ENCODE data around the gene GGACT. TPM values are rescaled to one million over a fixed set of nuclear protein-coding genes. Genes with fewer than 3 reads are reported as not detected.

Gene GGACT
- total and polyA plus RNA-seq, 2 of the 8 experiments (the other 6 are each of a cell fraction or from before 2014, with no cell fraction given): 1.1 to 1.5 TPM

DNA sequence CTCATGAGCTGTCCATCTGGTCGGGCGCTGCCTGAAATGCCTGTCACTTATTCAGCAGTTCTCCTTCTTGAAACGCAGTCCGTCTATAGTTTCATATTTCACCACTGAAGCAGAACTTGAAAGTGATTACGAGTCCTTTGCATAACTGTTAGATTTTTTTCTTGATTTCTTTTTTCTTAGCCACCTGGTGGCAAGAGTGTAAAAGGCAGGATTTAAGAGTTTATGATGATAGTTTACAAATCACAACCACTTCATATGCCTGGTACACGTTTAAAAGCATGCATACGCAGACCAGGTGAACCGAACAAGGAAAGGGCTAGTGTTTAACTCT is 45.8 kb downstream of the GGACT start:
- no peak overlapping the region for H2AFZ ChIP-seq (ENCODE audit: low read length)
- H2BK15ac ChIP-seq (ENCODE audit: low read length): no peak overlapping the region
- no peak overlapping the region for H3K56ac ChIP-seq (replicated peaks; ENCODE audit: insufficient read length, low read depth, low read length)
- no peak overlapping the region for H3K23ac ChIP-seq (ENCODE audit: insufficient read length)
- H3K4me3 ChIP-seq (ENCODE audit: extremely low read depth in 1 of 4, insufficient read depth in 2 of 4, low read depth in 3 of 4, low read length in 4 of 4): no peak overlapping the region
- H4K5ac ChIP-seq (ENCODE audit: insufficient read length, low read depth, low read length): no peak overlapping the region
- no peak overlapping the region for H2BK120ac ChIP-seq (replicated peaks; ENCODE audit: low read depth, low read length)
- no peaks in the 10 kb centered on the region for H3K79me1 ChIP-seq (ENCODE audit: low read depth, low read length)
- ChIA-PET POLR2A (ENCODE audit: partially characterized antibody) (no interaction called here), CTCF (ENCODE audit: partially characterized antibody) (interaction anchor here (0.6 to 3.4 kb wide), 17 partner anchors 9 to 932 kb away, joined by 3 to 32 read pairs (median 4); no protein-coding TSS in a partner anchor)
- H2BK20ac ChIP-seq (ENCODE audit: low read length): no peak overlapping the region
- H4K8ac ChIP-seq (ENCODE audit: extremely low read depth, insufficient read depth, low read length): no peak overlapping the region
- no peak overlapping the region for H3K4me2 ChIP-seq (ENCODE audit: insufficient read depth in 1 of 2, low read depth in 2 of 2, low read length in 2 of 2)
- FAIRE-seq (no peak), DNase-seq (ENCODE audit: low read depth in 1 of 2, low spot score in 2 of 2) (no peak)
- H3K9me3 ChIP-seq (ENCODE audit: insufficient read depth in 2 of 2, low read depth in 1 of 2, low read length in 1 of 2): no peaks in the 10 kb centered on the region
- no peak overlapping the region for H2AK5ac ChIP-seq (ENCODE audit: low read depth, low read length)
- H3K36me3 ChIP-seq (ENCODE audit: control insufficient read depth in 2 of 4, insufficient read depth in 4 of 4, low read length in 3 of 4): no peaks in the 10 kb centered on the region; a peak in 1 of 8 replicates
- H3K4ac ChIP-seq (replicated peaks; ENCODE audit: insufficient read length, low read depth, low read length): no peak overlapping the region
- H3K23me2 ChIP-seq (ENCODE audit: low read depth, low read length): no peaks in the 10 kb centered on the region
- H3K14ac ChIP-seq (ENCODE audit: insufficient read length): no peak overlapping the region
- WGBS, 2 experiments (ENCODE audit: extremely low coverage in 1 of 2, insufficient coverage in 1 of 2, insufficient read length in 1 of 2, insufficient replicate concordance in 2 of 2, low coverage in 1 of 2, low lambda C conversion rate in 2 of 2, missing lambda C conversion rate in 1 of 2): 86% methylated on average over 8 of the region's 8 CpGs; no CpG with 5 or more reads in 1 of the 2 experiments
- no peaks in the 10 kb centered on the region for H4K20me1 ChIP-seq (replicated peaks in 1 of 2; ENCODE audit: control insufficient read depth in 1 of 2, insufficient read depth in 2 of 2, low read length in 2 of 2)
- no peak overlapping the region for H3K9ac ChIP-seq (replicated peaks in 1 of 4; ENCODE audit: extremely low read depth in 1 of 4, low read depth in 3 of 4, low read length in 3 of 4)
- no peak overlapping the region for H2BK5ac ChIP-seq (ENCODE audit: low read depth, low read length)
- no peak overlapping the region for H4K91ac ChIP-seq (replicated peaks; ENCODE audit: insufficient read length, low read length)
- H3K27ac ChIP-seq (ENCODE audit: low read depth, low read length): no peak overlapping the region
- H3K27me3 ChIP-seq (replicated peaks in 1 of 4; ENCODE audit: control insufficient read depth in 3 of 4, extremely low read depth in 1 of 4, insufficient read depth in 3 of 4, low read length in 3 of 4): no peaks in the 10 kb centered on the region; a peak in 1 of 7 replicates
- H3K79me2 ChIP-seq (ENCODE audit: control insufficient read depth in 1 of 2, insufficient read depth in 2 of 2, low read length in 2 of 2): no peaks in the 10 kb centered on the region
- H3K18ac ChIP-seq (ENCODE audit: extremely low read depth, low read length): no peak overlapping the region
- H3K4me1 ChIP-seq (replicated peaks in 1 of 4; ENCODE audit: control insufficient read depth in 3 of 4, insufficient read depth in 4 of 4, low read length in 3 of 4): peaks cover 0 to 3% (median 0%) of the 10 kb centered on the region in 4 experiments; a peak in 4 of 7 replicates
- no peak overlapping the region for H2BK12ac ChIP-seq (ENCODE audit: low read depth, low read length)
- TF ChIP-seq, protein P1, sequence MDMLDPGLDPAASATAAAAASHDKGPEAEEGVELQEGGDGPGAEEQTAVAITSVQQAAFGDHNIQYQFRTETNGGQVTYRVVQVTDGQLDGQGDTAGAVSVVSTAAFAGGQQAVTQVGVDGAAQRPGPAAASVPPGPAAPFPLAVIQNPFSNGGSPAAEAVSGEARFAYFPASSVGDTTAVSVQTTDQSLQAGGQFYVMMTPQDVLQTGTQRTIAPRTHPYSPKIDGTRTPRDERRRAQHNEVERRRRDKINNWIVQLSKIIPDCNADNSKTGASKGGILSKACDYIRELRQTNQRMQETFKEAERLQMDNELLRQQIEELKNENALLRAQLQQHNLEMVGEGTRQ (IDR thresholded peaks at IDR 0.05; ENCODE audit: low read length): no peak
- TF ChIP-seq GTF2F1 (IDR thresholded peaks at IDR 0.05; ENCODE audit: borderline replicate concordance, low read depth, low read length) (no peak), HDAC2 (IDR thresholded peaks at IDR 0.05; ENCODE audit: borderline replicate concordance in 1 of 2, low read depth in 2 of 2, low read length in 2 of 2) (no peak), SIX5 (IDR thresholded peaks at IDR 0.05; ENCODE audit: low read depth, low read length) (no peak), RAD21 (IDR thresholded peaks at IDR 0.05 in 1 of 2, conservative IDR thresholded peaks at IDR 0.05 in 1 of 2; ENCODE audit: low read depth in 2 of 2, low read length in 2 of 2) (peak; percentile 12 to 25; a peak in 2 of 4 replicates), SIRT6 (IDR thresholded peaks at IDR 0.05; ENCODE audit: low read length) (no peak), JUND (IDR thresholded peaks at IDR 0.05; ENCODE audit: low read length) (no peak), KDM5A (IDR thresholded peaks at IDR 0.05; ENCODE audit: low read length) (no peak), EZH2 (IDR thresholded peaks at IDR 0.05; ENCODE audit: low read depth, low read length, severe bottlenecking) (no peak)
- TF ChIP-seq, protein P2, sequence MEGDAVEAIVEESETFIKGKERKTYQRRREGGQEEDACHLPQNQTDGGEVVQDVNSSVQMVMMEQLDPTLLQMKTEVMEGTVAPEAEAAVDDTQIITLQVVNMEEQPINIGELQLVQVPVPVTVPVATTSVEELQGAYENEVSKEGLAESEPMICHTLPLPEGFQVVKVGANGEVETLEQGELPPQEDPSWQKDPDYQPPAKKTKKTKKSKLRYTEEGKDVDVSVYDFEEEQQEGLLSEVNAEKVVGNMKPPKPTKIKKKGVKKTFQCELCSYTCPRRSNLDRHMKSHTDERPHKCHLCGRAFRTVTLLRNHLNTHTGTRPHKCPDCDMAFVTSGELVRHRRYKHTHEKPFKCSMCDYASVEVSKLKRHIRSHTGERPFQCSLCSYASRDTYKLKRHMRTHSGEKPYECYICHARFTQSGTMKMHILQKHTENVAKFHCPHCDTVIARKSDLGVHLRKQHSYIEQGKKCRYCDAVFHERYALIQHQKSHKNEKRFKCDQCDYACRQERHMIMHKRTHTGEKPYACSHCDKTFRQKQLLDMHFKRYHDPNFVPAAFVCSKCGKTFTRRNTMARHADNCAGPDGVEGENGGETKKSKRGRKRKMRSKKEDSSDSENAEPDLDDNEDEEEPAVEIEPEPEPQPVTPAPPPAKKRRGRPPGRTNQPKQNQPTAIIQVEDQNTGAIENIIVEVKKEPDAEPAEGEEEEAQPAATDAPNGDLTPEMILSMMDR (IDR thresholded peaks at IDR 0.05; ENCODE audit: control extremely low read depth in 1 of 3, insufficient read depth in 1 of 3, low read depth in 1 of 3, low read length in 3 of 3): peak in 2 of 3 experiments; percentile 10 to 42; a peak in 2 of 4 replicates

All from H1 (cell line).